22Rv1 (cell line): ENCODE data around the gene TMEM109.

ENCODE experiments used
- H3K27ac ChIP-seq: fragments of 450-650 bp; 2 replicates; pipeline ENCODE4 v1.5.1; 2017
- ZFX ChIP-seq: fragments of 450-650 bp; IDR thresholded peaks from 2 replicates; pipeline ENCODE4 v1.6.1; 2017; ENCODE audit warnings: antibody characterized with exemption, borderline replicate concordance
- TF ChIP-seq, protein P1 (sequence below): fragments of 450-650 bp; IDR thresholded peaks from 2 replicates; pipeline ENCODE4 v1.5.1; 2017; ENCODE audit warnings: mild to moderate bottlenecking

Gene TMEM109

DNA sequence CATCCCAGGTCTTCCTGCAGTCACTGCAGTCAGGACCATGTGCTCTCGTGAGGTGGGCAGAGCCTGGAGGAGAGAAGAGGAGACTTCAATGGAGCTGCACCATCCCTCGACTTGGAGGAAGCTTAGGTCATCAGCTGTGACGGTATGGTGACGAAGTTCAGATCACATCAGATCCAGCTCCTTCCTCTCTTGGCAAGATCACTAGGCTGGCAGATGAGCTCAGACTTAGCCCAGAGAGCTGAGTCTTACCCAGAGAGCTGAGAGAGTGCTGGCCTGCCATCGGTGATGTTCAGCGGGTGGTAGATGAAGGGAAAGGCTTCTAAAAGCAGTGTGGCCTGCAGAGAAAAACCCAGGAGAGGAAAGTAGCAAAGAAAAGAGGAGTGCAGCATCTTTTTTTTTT is 39.8 kb downstream of the TMEM109 start:
- H3K27ac ChIP-seq: no peak overlapping the region
- TF ChIP-seq, protein P1, sequence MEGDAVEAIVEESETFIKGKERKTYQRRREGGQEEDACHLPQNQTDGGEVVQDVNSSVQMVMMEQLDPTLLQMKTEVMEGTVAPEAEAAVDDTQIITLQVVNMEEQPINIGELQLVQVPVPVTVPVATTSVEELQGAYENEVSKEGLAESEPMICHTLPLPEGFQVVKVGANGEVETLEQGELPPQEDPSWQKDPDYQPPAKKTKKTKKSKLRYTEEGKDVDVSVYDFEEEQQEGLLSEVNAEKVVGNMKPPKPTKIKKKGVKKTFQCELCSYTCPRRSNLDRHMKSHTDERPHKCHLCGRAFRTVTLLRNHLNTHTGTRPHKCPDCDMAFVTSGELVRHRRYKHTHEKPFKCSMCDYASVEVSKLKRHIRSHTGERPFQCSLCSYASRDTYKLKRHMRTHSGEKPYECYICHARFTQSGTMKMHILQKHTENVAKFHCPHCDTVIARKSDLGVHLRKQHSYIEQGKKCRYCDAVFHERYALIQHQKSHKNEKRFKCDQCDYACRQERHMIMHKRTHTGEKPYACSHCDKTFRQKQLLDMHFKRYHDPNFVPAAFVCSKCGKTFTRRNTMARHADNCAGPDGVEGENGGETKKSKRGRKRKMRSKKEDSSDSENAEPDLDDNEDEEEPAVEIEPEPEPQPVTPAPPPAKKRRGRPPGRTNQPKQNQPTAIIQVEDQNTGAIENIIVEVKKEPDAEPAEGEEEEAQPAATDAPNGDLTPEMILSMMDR: no peak
- TF ChIP-seq ZFX: no peak

DNA sequence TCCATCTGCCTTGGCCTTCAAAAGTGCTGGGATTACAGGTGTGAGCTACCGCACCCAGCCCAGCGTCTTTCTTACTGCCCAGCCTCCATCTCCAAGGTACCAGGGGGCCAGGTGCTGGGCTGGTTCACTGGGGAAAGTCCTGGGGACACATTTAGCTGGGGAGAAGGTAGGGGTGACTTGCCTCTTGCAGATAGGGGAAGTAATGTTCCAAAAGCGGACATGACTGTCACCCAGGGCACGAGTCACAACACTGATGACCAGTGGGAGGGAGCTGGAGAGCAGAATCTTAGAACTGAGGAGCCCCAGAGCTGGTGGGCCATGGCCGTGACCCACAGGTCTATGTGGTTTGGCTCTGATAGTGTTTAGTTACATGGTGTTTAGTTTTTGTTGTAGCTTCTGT is 40.5 kb downstream of the TMEM109 start:
- H3K27ac ChIP-seq: no peak overlapping the region
- TF ChIP-seq, protein P1: no peak
- no peak for TF ChIP-seq ZFX

DNA sequence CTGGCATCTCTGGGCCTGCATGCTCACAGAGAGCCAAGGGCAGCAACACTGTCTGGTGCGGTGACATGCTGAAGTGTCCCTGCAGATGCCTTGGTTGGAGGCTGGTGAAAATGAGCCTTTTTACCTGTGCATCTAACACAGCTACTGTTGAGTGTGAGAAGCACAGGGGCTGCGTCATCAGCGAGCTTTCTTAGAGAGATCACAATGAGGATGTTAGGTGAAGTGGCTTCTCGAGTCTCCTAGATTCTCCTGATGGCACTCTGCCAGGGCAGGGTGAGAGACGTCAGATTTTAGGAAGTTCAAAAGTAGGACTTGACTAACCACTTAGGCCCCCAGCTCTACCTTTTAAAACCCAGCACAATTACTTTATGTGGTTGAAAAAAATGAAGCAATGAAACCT is 41.6 kb downstream of the TMEM109 start:
- H3K27ac ChIP-seq: no peak overlapping the region
- no peak for TF ChIP-seq ZFX
- TF ChIP-seq, protein P1: no peak

DNA sequence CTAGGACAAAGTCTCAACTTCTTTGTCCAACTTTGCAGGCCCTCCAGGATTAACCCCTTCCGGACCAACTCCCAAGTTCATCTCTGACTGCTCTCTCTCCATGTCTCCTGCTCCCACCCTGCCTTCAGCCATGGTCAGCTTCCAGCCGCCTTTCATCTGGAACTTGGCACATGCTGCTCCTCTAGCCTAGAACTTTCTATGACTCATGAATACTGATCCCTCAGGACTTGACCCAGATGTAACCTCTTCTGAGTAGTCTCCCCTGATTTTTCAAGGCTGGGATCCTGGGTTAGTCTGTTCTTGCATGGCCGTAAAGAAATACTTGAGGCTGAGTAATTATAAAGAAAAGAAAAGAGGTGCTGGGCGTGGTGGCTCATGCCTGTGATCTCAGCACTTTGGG is 43.2 kb downstream of the TMEM109 start:
- H3K27ac ChIP-seq: no peak overlapping the region
- no peak for TF ChIP-seq ZFX
- TF ChIP-seq, protein P1: no peak

DNA sequence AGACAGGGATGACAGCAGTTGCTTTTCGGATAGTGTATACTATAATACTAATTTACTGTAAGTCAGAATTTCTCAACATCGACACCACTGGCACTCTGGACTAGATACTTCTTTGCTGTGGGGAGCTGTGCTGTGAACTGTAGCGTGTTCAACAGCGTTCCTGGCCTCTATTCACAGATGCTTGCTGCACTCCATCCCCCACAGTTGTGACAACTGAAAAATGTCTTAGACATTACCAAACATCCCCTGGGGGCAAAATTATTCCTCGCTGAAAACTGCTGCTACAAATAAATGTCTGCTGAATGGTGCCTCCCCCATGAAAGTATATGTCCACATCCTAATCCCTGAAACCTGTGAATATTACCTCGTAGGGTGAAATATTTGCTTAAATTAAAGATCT is 45.5 kb downstream of the TMEM109 start:
- no peak overlapping the region for H3K27ac ChIP-seq
- no peak for TF ChIP-seq ZFX
- TF ChIP-seq, protein P1: no peak

DNA sequence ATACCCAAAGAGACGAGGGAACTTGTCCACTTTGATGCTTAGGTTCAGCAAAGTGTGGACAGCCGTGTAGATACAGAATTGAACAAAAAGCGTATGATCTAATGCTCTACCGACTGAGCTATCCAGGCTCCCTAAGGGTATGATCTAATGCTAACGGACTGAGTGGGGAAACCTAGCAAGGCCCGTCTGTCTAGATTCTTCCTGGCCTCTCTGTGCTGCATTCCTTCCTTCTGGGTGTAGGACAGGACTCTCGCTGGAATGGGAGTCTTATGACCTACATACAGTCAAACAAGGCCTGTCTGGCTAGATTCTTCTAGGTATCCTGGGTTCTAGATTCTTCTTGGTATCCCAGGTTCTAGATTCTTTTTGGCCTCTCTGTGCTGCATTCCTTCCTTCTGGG is 46.4 kb downstream of the TMEM109 start:
- TF ChIP-seq, protein P1: no peak
- TF ChIP-seq ZFX: no peak
- H3K27ac ChIP-seq: no peak overlapping the region

DNA sequence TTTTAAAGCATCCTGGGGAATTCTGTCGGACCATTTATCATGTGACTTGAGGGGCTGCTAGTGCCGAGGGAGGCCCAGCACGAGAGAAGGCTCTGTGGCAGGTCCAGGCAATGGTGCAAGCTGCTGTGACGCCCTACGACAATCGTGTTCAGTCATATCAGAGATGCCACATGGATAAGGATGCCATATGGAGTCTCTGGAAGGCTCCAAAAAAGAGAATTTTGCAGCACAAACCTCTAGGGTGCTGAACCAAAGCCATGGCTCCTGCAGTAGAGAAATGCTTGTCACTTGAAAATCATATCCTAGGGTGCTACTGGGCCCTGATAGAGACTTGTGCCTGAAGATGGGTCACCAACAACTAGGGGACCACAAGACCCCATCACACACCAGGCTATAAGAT is 50.8 kb downstream of the TMEM109 start:
- no peak for TF ChIP-seq ZFX
- TF ChIP-seq, protein P1: no peak
- no peak overlapping the region for H3K27ac ChIP-seq
